ENCODE data around the gene LYRM2. TPM values are rescaled to one million over a fixed set of nuclear protein-coding genes. Genes with fewer than 3 reads are reported as not detected.

Gene LYRM2
- total RNA-seq, 4 donors from 2014 or later = 18.3 to 33.4 (median 21.9) TPM

DNA sequence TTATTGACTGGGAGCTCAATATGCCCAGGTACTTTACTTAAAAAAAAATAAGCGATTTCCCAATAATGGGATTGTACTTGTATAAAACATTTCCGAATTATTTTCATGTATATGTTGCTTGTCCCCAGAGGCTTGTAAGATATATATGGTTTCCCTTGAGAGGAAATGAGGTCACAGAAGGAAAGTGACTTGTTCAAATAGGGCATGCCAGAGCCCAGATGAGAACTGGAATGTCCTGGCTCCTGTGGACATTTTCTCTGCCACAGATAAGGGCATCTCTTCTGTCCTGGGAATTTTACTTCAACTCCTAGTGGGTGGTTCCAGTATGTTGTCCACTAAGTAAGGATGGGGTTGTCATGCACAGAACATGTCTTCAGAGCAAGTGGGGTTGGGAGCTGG is 63.0 kb downstream of the LYRM2 start:
- Histone ChIP-seq H3K4me3 (no peak overlapping the region), H3K36me3 (no peaks in the 10 kb centered on the region), H3K4me1 (no peaks in the 10 kb centered on the region), H3K27me3 (no peaks in the 10 kb centered on the region), H3K27ac (no peak overlapping the region), H3K9me3 (no peaks in the 10 kb centered on the region)
- ATAC-seq = no peak
- TF ChIP-seq, protein P1, sequence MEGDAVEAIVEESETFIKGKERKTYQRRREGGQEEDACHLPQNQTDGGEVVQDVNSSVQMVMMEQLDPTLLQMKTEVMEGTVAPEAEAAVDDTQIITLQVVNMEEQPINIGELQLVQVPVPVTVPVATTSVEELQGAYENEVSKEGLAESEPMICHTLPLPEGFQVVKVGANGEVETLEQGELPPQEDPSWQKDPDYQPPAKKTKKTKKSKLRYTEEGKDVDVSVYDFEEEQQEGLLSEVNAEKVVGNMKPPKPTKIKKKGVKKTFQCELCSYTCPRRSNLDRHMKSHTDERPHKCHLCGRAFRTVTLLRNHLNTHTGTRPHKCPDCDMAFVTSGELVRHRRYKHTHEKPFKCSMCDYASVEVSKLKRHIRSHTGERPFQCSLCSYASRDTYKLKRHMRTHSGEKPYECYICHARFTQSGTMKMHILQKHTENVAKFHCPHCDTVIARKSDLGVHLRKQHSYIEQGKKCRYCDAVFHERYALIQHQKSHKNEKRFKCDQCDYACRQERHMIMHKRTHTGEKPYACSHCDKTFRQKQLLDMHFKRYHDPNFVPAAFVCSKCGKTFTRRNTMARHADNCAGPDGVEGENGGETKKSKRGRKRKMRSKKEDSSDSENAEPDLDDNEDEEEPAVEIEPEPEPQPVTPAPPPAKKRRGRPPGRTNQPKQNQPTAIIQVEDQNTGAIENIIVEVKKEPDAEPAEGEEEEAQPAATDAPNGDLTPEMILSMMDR (IDR thresholded peaks at IDR 0.05) = no peak
- TF ChIP-seq POLR2AphosphoS5 (IDR thresholded peaks at IDR 0.05) (no peak), EP300 (IDR thresholded peaks at IDR 0.05) (no peak), POLR2A (IDR thresholded peaks at IDR 0.05) (no peak)
- 63 to 89% methylated on average over 2 of the region's 2 CpGs for WGBS, 2 donors (ENCODE audit: low coverage in 1 of 2)

DNA sequence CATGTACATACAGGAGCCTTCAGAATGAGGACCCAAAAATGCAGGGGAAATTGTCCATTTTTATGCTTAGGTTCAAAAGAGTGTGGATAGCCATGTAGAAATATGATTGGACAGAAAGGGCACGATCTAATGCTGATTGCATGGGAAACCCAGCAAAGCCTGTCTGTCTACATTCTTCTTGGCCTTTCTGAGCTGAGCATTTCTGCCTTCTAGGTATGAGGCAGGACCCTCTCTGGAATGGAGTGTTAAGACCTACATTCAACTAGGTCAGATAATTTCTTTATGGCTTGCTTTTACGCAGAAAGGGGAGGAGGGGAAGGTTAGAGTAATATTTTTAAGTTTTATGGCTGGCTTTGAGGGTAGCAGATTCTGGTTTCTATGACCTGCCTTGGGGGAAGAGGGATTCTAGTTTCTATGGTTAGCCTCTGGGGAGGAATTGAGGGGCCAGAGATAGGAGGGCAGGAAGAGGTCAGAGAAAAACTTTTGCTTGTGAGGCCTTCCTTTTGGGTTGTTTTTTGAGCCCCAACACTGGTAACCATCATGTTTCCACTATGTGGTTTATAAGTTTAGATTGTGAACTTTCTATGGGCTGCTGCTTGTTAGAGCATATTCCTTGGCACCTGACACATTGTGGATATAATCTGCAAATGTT is 63.5 kb downstream of the LYRM2 start:
- ATAC-seq = no peak
- Histone ChIP-seq H3K4me3 (no peak overlapping the region), H3K9me3 (no peaks in the 10 kb centered on the region), H3K27ac (no peak overlapping the region), H3K4me1 (no peaks in the 10 kb centered on the region), H3K36me3 (no peaks in the 10 kb centered on the region), H3K27me3 (no peaks in the 10 kb centered on the region)
- WGBS, 2 donors (ENCODE audit: low coverage in 1 of 2) = 74 to 90% methylated on average over 2 of the region's 2 CpGs
- TF ChIP-seq EP300 (IDR thresholded peaks at IDR 0.05) = no peak
- TF ChIP-seq POLR2A (IDR thresholded peaks at IDR 0.05) = no peak
- TF ChIP-seq POLR2AphosphoS5 (IDR thresholded peaks at IDR 0.05) = no peak
- TF ChIP-seq, protein P1 (IDR thresholded peaks at IDR 0.05) = no peak

DNA sequence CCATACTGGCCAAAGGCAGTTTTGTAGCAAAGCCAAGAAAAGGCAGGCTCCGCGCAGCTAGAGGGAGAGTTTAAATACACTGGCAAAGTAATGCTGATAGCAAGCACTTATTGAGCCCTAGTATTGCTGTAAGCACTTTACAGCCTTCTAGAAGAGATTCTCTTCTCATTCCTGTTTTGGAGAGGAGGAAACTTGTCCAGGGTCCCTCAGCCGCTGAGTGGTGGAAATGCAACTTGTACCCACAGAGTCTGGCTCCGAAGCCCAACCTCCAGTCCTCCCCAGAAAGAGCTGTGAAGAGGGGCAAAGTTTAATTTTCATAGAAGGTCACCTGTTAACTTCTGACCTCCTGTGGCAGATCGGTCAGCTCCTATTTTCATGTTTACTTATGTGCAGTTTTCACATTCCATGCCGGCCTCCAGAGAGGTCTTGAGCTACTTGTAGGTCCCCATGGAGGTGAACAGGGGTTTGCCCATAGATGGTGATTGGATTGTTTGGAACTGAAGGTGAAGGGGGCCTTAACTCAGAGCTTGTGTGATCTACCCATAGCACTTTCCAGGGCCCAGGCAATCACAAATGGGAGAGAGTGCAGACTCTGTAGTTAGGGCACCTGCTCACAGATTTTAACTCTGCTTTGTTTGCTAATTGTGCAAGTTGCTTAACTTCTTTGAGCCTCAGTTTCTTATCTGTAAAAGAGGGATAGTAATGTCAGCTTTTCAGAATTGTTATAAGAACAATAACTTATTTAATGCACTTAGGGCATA is 70.7 kb downstream of the LYRM2 start:
- Histone ChIP-seq H3K4me1 (peaks cover 0 to 15% (median 0%) of the 10 kb centered on the region in 3 donors), H3K36me3 (peaks cover 0 to 18% of the 10 kb centered on the region in 2 donors), H3K27me3 (no peaks in the 10 kb centered on the region), H3K27ac (no peak overlapping the region), H3K9me3 (no peaks in the 10 kb centered on the region), H3K4me3 (no peak overlapping the region)
- no peak for TF ChIP-seq POLR2AphosphoS5 (IDR thresholded peaks at IDR 0.05)
- TF ChIP-seq, protein P1 (IDR thresholded peaks at IDR 0.05) = no peak
- TF ChIP-seq POLR2A (IDR thresholded peaks at IDR 0.05) = no peak
- TF ChIP-seq EP300 (IDR thresholded peaks at IDR 0.05) = no peak
- WGBS, 2 donors (ENCODE audit: low coverage in 1 of 2) = 54 to 83% methylated on average over 4 to 5 of the region's 6 CpGs
- no peak for ATAC-seq

DNA sequence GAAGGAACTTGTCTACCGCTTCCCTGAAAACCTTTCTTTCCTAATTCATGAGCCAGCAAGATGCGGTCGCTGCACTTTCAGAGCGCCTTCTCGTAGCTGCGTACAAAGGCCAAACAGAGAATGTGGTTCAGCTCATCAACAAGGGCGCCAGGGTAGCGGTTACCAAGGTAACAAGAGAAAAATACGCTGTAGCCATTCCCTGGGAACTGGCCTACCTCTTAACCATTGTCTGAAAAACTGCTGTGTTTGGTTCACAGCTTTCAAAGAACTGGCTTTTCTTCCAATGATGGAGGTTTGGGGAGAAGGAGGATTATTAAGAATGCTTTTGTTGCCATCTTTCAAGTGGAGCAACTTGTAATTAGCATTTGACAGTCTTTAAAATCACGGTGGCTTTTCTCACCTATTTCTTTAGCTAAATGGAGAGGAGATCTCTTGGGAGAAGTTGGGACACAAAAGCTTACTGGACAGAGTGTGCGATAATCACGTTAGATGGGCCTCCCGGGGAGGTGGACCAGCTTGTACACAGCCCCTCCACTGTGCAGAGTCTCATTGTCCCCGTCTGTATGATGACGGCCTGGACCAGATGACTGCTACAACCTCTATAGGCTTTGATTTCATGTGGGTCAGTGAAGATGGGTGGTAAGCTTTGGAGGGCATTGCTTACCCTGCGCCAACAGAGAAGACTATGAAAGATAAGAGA is 71.5 kb downstream of the LYRM2 start:
- H3K4me1 ChIP-seq = peaks cover 0 to 17% (median 0%) of the 10 kb centered on the region in 3 donors
- H3K9me3 ChIP-seq = no peaks in the 10 kb centered on the region
- no peak overlapping the region for H3K27ac ChIP-seq
- no peak for ATAC-seq
- H3K27me3 ChIP-seq = no peaks in the 10 kb centered on the region
- no peak overlapping the region for H3K4me3 ChIP-seq
- peaks cover 0 to 18% of the 10 kb centered on the region in 2 donors for H3K36me3 ChIP-seq
- TF ChIP-seq EP300 (IDR thresholded peaks at IDR 0.05) = no peak
- no peak for TF ChIP-seq POLR2A (IDR thresholded peaks at IDR 0.05)
- TF ChIP-seq POLR2AphosphoS5 (IDR thresholded peaks at IDR 0.05) = no peak
- TF ChIP-seq, protein P1 (IDR thresholded peaks at IDR 0.05) = no peak
- WGBS, 2 donors (ENCODE audit: low coverage in 1 of 2) = 83 to 91% methylated on average over 2 to 10 of the region's 16 CpGs
